ENCODE data around the gene ADAP2.
"Not testable (repeated sequence)": the region's sequence is repeated elsewhere in the genome, so short reads cannot be mapped to it uniquely, and the experiment has no call there.

ADAP2 gene

DNA sequence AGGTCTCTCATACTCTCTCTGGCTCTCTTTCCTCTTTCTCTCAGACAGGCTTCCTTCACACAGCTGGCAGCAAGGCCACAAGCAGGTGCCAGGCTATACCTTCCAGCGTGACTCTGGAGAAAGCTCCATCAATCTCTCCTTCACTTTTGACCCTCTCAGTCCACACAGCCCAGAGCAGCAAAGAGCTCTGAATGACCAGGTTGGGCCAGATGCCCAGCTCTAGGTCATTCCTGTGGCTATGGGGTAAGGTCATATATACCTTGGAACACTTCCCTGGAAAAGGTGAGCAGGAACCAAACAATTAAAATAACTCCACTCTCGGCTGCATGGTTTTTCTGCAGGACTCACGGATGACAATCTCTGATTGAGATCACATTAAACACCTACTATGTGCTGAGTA is 8.8 kb downstream of the ADAP2 start:
- DNase-seq = no peak

- not testable (repeated sequence) for DNase-seq
Observed at GRCh38 chr17:30931582-30931981, 9.8 kb downstream of the ADAP2 start.

- no peak for DNase-seq
Observed at GRCh38 chr17:30933966-30934365, 12.2 kb downstream of the ADAP2 start.

GRCh38 chr17:30939051-30939689 is 17.4 kb downstream of the ADAP2 start:
- no peak for DNase-seq

GRCh38 chr17:30942308-30943079 is 20.7 kb downstream of the ADAP2 start:
- no peak for DNase-seq

DNA sequence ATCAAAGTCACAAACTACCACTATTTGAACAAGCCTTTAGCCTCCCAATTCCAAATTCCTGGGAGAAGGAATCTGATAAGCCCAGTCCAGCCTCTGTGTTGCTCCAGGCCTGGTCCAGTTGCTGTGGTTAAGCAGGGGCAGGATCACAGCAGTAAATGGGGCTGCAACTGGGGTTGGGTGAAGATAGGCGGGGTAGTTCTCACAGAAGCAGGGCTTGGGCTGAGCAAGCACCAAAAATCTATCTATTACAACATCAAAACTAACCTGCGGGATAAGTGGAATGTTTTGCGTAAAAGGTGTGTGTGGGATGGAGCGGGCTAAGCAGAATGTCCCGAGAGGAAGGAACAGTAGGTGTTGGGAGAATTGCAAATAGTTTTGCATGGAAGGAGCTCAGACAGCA is 26.1 kb downstream of the ADAP2 start:
- DNase-seq = no peak

DNA sequence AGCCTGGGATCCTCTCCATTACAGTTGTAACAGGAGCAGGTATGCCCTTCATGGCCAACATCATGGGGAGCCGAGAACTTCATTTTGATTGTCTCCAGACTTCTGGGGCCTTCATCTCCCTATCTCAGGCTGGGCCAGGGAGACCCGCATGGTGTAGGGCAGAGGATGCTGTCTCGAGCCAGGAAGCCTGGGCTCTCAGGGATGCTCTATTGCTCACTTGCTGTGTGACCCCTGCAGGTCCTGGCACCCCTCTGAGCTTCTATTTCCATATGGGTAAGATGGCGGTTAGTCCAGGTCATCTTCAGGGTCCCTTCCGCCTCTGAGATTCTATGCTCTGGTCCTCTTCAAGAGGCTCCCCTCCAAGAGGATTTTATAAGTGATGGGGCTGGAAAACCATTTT is 28.4 kb downstream of the ADAP2 start:
- DNase-seq = no peak

DNA sequence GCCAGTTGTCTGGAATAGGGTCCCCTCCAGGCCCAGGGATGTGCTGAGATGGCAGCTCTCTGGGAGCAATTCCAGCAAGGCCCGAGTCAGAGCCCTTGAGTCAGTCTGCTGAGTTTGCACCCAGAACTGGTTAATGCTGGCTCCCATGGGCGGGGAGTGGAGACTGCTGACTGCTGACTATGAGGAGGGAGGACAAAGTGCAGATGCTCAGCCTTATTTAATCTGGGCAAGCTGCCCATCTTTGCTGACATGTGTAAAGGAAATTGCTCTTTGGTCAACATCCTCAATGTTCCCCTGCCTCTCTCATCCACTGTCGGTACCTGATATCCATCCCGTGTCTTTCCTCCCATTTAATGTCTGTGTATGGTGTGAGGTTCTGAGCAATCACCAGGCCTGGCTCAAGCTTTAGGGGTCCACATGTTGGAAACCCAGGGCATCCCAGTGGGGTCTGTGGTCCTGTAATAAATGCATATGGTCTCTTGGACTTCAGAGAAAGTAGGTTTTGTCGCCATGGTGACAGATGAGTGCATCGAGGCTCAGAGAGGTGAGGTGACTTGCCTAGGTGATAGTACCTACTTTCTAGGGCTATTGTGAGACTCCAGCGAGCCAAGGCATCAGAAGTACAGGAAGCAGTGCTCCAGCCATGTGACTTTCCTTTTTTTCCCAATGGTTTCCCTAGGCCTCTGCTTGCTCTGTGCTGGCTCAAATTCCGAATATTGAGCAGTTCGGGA is 29.1 kb downstream of the ADAP2 start:
- DNase-seq = no peak

- DNase-seq = no peak
Observed at GRCh38 chr17:30952638-30953393, 31.1 kb downstream of the ADAP2 start.

GRCh38 chr17:30954046-30954830 is 32.5 kb downstream of the ADAP2 start:
- DNase-seq = no peak

DNA sequence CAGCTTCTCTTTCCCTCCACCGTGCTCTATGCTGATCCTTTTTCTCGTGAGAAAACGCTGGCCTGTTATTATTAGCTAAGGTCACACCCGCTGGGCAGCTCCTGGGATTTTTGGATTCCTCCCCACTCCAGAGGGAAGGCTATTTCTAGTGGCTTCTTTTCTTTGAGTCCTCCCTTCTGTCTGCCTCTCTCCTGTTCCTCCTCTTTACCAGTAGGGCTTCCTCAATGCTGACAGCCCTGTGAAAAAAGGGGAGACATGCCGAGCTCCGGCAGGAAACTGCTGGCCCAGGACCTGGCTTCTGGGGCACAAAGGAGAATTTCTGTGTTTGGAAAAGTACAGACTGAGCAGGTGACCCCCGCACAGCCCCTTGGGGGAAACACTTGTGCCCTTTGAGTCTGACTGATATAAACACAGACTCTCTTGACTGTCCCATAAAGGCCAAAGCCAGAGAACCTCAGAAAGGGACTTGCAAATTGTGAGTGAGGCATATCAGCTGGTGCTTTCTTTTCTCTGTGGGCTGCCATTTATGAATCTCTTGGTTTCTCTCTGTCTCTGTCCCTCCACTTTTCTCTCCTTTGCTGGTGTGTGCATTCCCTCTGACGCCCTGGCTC is 35.1 kb downstream of the ADAP2 start:
- DNase-seq = no peak

DNA sequence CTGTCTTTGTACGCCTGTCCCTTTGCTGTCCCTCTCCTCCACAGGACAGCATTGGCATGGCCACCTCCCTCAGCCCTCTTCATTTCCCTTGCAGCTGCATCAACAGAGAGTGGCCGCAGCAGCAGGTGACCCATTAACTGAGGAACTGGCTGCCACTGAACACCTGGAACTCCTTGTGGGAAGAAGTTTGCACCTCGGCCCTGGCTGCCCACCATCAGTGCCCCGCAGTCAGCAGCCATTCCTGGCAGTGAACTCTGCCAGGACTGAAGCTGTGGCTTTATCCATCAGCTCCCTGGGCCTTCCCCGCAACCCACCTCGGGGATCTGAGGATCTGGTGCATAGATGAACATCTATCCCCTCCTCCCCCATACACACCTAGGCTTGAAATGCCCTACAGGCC is 36.0 kb downstream of the ADAP2 start:
- DNase-seq = no peak

- DNase-seq = no peak
Observed at GRCh38 chr17:30958187-30958586, 36.4 kb downstream of the ADAP2 start.

- DNase-seq = no peak
Observed at GRCh38 chr17:30961209-30962188, 39.8 kb downstream of the ADAP2 start.

- DNase-seq = not testable (repeated sequence)
Observed at GRCh38 chr17:30964312-30964711, 42.6 kb downstream of the ADAP2 start.

GRCh38 chr17:30964876-30965275 is 43.1 kb downstream of the ADAP2 start:
- DNase-seq = no peak

DNA sequence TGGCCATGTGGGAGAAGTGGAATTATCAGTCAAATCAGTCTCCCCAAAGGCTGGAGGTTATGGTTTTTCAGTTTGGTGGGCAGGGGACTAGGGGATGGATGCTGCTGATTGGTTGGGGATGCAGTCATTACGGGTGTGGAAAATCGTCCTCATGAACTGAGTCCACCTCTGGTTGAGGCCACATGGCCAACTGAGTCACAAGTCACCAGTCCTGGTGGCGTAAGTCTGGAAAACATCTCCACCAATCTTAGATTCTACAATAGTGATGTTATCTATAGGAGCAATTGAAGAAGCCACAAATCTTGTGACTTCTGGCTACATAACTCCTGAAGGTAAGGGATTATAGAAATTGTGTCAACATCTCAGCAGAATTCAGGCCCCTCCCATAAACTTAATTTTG is 43.9 kb downstream of the ADAP2 start:
- no peak for DNase-seq

GRCh38 chr17:30967911-30968310 is 46.2 kb downstream of the ADAP2 start:
- DNase-seq = not testable (repeated sequence)

DNA sequence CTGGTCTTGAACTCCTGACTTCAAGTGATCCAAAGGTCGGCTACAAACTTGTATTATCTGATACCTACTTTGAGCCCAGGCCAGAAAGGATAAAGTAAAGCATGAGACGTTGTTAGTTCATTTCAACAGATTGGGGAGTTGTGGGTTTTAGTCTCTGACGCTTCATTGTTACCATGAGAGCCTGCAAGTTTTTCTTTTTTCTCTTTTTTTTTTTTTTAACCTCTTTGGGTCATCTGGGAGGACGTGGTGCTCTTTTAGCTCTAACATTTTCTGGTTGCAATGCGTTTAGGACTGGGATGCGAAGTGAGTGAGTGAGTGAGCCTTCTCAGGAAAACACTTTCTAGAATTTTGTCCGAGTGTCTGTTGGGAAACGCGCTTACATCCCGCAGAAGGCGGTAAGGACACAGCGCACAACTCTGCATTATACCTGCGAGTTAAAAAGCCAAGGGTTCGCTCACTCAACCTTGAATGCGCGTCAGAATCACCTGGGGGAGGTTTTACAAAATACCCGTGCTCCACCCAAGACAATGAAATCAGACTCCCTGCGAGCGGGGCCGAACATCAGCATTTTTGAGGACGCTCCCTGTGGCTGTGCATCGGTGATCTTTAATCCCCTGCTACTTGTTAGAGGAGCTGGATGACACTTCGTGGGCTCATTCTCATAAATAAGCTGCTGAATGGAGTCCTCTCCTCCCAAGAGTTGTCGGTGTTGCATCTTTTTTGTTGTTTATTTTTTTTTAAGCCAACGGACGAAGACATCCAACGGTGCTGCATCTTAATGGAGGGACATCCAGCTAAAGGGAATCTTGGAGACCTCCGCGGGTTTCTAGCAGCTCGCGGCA is 48.5 kb downstream of the ADAP2 start:
- no peak for DNase-seq
